ENCODE data around the gene ARHGEF12.

Gene ARHGEF12

DNA sequence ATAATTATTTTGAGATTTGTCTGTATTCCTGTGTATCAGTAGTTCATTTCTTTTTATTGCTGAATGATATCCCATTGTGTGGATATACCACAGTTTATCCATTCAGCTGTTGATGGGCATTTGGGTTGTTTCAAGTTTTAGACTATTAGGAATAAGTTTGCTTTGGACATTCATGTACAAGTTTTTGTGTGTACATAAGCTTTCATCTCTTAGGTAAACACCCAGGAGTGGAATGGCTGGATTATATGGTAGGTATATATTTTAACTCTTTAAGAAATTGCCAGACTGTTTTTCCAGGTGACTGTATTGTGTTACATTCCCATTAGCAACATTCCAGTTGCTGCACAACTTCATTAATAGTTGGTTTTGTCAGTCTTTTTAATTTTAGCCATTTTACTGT is 52.0 kb downstream of the ARHGEF12 start:
- TF ChIP-seq, protein P1, sequence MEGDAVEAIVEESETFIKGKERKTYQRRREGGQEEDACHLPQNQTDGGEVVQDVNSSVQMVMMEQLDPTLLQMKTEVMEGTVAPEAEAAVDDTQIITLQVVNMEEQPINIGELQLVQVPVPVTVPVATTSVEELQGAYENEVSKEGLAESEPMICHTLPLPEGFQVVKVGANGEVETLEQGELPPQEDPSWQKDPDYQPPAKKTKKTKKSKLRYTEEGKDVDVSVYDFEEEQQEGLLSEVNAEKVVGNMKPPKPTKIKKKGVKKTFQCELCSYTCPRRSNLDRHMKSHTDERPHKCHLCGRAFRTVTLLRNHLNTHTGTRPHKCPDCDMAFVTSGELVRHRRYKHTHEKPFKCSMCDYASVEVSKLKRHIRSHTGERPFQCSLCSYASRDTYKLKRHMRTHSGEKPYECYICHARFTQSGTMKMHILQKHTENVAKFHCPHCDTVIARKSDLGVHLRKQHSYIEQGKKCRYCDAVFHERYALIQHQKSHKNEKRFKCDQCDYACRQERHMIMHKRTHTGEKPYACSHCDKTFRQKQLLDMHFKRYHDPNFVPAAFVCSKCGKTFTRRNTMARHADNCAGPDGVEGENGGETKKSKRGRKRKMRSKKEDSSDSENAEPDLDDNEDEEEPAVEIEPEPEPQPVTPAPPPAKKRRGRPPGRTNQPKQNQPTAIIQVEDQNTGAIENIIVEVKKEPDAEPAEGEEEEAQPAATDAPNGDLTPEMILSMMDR (conservative IDR thresholded peaks at IDR 0.05; ENCODE audit: control insufficient read depth, insufficient read depth, low read depth, low read length) = no peak
- DNase-seq (ENCODE audit: low read depth) = no peak
- no peak overlapping the region for H3K4me3 ChIP-seq (ENCODE audit: control insufficient read depth, low read depth, low read length)

DNA sequence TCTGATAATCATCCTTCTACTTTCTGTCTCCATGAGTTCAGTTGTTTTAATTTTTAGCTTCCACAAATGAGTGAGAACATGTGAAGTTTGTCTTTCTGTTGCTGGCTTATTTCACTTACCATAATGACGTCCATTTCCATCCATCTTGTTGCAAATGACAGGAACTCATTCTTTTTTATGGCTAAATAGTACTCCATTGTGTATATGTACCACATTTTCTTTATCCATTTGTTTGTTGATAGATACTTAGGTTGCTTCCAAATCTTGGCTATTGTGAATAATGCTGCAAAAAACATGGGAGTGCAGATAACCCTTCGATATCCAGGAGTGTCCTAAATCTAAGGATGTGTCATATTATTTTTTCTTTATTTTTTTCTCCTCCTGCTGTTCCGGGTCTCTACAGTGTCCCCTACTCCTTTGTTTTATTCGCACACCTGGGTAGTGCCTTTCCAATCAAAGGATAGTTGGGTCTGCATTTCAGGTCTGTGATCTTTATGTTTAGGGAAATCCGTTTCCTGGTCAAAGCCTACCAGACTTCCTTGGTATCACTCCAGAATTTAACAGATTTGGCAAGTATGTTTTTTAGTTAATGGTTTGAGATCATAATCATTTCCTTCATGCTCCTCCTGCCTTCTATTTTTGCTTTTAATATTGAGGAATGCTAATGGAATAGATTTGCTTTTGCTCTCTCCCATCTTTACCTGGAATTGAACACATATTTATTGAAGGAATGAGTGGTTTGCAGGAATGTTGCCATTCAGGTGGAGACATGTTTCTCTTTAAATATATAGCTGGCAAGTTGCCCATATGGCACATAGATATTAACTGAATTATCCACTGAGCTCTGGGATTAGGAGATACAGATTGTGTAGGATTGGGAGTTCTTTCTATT is 53.7 kb downstream of the ARHGEF12 start:
- TF ChIP-seq, protein P1 (conservative IDR thresholded peaks at IDR 0.05; ENCODE audit: control insufficient read depth, insufficient read depth, low read depth, low read length) = no peak
- H3K4me3 ChIP-seq (ENCODE audit: control insufficient read depth, low read depth, low read length) = no peak overlapping the region
- DNase-seq (ENCODE audit: low read depth) = no peak

DNA sequence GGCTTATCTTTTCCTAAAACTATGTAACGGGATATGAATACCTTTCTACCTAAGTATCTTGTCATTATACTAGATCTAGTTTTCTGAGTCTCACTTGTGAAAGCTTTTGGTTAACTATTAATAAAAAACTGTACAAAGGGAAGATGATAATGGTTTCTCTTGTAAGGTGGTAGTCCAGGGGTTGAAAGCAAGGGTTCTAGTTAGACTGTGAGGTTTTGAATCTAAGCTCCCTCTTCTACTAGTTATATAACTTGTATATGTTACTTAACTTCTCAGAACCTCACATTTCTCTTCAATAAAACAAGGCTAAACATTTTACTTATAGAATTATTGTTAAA is 54.3 kb downstream of the ARHGEF12 start:
- TF ChIP-seq, protein P1 (conservative IDR thresholded peaks at IDR 0.05; ENCODE audit: control insufficient read depth, insufficient read depth, low read depth, low read length) = no peak
- DNase-seq (ENCODE audit: low read depth) = no peak
- H3K4me3 ChIP-seq (ENCODE audit: control insufficient read depth, low read depth, low read length) = no peak overlapping the region

DNA sequence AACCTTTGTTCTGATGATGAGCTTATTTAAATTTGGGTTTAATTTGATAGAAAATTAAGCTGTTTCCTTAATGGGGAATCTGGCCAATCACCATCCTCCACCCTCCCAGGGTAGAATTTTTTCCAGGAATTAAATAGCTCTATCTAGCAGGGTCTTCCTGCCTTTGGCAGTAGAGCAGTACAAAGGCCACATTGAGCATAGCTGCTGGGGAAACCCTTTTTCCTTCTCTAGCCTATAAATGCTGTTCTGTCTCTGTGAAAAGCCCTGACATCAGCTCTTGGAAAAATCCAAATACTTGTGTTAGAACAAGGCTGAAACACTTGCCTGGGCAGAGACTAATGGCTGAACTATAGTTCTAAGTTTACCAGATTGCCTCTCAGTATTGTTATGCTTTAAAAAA is 55.1 kb downstream of the ARHGEF12 start:
- H3K4me3 ChIP-seq (ENCODE audit: control insufficient read depth, low read depth, low read length) = no peak overlapping the region
- no peak for DNase-seq (ENCODE audit: low read depth)
- TF ChIP-seq, protein P1 (conservative IDR thresholded peaks at IDR 0.05; ENCODE audit: control insufficient read depth, insufficient read depth, low read depth, low read length) = no peak

DNA sequence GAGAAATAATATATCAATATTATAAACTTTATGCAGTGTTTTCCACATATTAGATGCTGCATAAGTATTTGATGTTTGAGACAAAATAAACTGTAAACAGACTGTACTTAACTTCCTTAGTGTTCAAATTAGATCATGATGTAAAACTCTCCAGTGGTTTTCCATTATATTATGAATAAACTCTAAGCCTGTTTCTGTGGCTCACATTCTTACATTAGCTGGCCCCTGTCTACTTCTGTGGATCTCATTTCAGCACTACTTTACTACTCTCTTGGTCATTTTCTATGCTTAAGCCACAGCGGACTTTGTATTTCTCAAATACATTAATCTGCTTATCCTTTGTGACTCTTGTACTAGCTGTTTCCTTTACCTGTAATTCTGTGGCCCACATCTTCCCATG is 55.6 kb downstream of the ARHGEF12 start:
- TF ChIP-seq, protein P1 (conservative IDR thresholded peaks at IDR 0.05; ENCODE audit: control insufficient read depth, insufficient read depth, low read depth, low read length) = no peak
- DNase-seq (ENCODE audit: low read depth) = no peak
- H3K4me3 ChIP-seq (ENCODE audit: control insufficient read depth, low read depth, low read length) = no peak overlapping the region

DNA sequence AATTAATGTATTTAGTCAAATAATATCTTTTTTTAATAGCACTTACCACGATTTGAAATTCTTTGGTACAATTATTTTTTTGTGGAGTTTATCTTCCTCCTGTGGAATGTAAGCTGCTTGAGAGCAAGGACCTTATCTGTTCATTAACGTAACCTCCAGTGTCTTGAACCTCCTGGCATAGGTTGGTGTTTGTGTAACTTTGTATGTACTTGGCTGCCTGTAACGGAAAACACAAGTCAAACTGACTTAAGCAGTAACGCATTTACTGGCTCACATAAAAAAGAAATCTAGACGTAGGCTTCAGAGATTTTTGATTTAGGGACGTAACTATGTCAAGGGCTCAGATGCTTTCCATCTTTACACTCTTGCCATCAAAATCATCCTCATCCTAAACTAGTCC is 56.1 kb downstream of the ARHGEF12 start:
- TF ChIP-seq, protein P1 (conservative IDR thresholded peaks at IDR 0.05; ENCODE audit: control insufficient read depth, insufficient read depth, low read depth, low read length) = no peak
- DNase-seq (ENCODE audit: low read depth) = no peak
- no peak overlapping the region for H3K4me3 ChIP-seq (ENCODE audit: control insufficient read depth, low read depth, low read length)

Data from fibroblast of mammary gland (primary cell).